HG03060 (cell line): ENCODE data around the gene SLC4A3.
"Not testable (repeated sequence)": the region's sequence is repeated elsewhere in the genome, so short reads cannot be mapped to it uniquely, and the experiment has no call there.

ENCODE experiments used
- ATAC-seq: cut with Tn5 transposase; IDR thresholded peaks from one replicate; pipeline ENCODE4 v1.9.1; 2021; ENCODE audit warnings: low read depth, moderate number of reproducible peaks; ENCODE audit not compliant: unreplicated experiment

SLC4A3 gene

GRCh38 chr2:219671279-219671678, 43.8 kb downstream of the SLC4A3 start:
- no peak for ATAC-seq

GRCh38 chr2:219672406-219672805, 45.0 kb downstream of the SLC4A3 start:
- no peak for ATAC-seq

GRCh38 chr2:219675221-219675620, 47.8 kb downstream of the SLC4A3 start:
- ATAC-seq, result no peak

- no peak for ATAC-seq
Observed at GRCh38 chr2:219676586-219676985, 49.2 kb downstream of the SLC4A3 start.

- ATAC-seq, result no peak
Observed at GRCh38 chr2:219679041-219679440, 51.6 kb downstream of the SLC4A3 start.

GRCh38 chr2:219679571-219679970, 52.1 kb downstream of the SLC4A3 start:
- no peak for ATAC-seq

- ATAC-seq, result no peak
Observed at GRCh38 chr2:219680958-219681693, 53.7 kb downstream of the SLC4A3 start.

- no peak for ATAC-seq
Observed at GRCh38 chr2:219681694-219682300, 54.4 kb downstream of the SLC4A3 start.

GRCh38 chr2:219683474-219683873, 56.0 kb downstream of the SLC4A3 start:
- ATAC-seq, result not testable (repeated sequence)

- ATAC-seq, result peak; percentile 94
Observed at GRCh38 chr2:219684721-219685689, 57.6 kb downstream of the SLC4A3 start.

- no peak for ATAC-seq
Observed at GRCh38 chr2:219687272-219687671, 59.8 kb downstream of the SLC4A3 start.

GRCh38 chr2:219687882-219688559, 60.6 kb downstream of the SLC4A3 start:
- ATAC-seq, result no peak

GRCh38 chr2:219688560-219689445, 61.4 kb downstream of the SLC4A3 start:
- no peak for ATAC-seq

GRCh38 chr2:219689676-219690628, 62.5 kb downstream of the SLC4A3 start:
- no peak for ATAC-seq

GRCh38 chr2:219691571-219691970, 64.1 kb downstream of the SLC4A3 start:
- no peak for ATAC-seq
